SW 1271 (cell line): ENCODE data around the gene TBL1X.

Experiments used
- DNase-seq, 2 experiments: peaks; one replicate each; lab custom pipeline; 2025; lab: John Stamatoyannopoulos, UW

The TBL1X gene

GRCh38 chrX:9668537-9668936 is 203.7 kb downstream of the TBL1X start:
- DNase-seq = no peak

- DNase-seq = no peak
These were observed 205.4 kb downstream of the TBL1X start for GRCh38 chrX:9670136-9670814.

- no peak for DNase-seq
These were observed 207.1 kb downstream of the TBL1X start for GRCh38 chrX:9671998-9672397.

GRCh38 chrX:9676306-9676705 is 211.4 kb downstream of the TBL1X start:
- no peak for DNase-seq

- DNase-seq = no peak
These were observed 211.9 kb downstream of the TBL1X start for GRCh38 chrX:9676738-9677097.

GRCh38 chrX:9677098-9677739 is 212.4 kb downstream of the TBL1X start:
- DNase-seq = no peak

GRCh38 chrX:9678215-9678965 is 213.5 kb downstream of the TBL1X start:
- no peak for DNase-seq

GRCh38 chrX:9681011-9681410 is 216.2 kb downstream of the TBL1X start:
- DNase-seq = no peak

- DNase-seq = no peak
These were observed 216.6 kb downstream of the TBL1X start for GRCh38 chrX:9681422-9681821.

- DNase-seq = no peak
These were observed 217.6 kb downstream of the TBL1X start for GRCh38 chrX:9682456-9682855.

- no peak for DNase-seq
These were observed 218.0 kb downstream of the TBL1X start for GRCh38 chrX:9682861-9683260.

GRCh38 chrX:9683350-9683749 is 218.5 kb downstream of the TBL1X start:
- no peak for DNase-seq

- DNase-seq = no peak
These were observed 223.0 kb downstream of the TBL1X start for GRCh38 chrX:9687899-9688298.

GRCh38 chrX:9688833-9689232 is 224.0 kb downstream of the TBL1X start:
- DNase-seq = no peak

GRCh38 chrX:9690046-9690445 is 225.2 kb downstream of the TBL1X start:
- no peak for DNase-seq

- no peak for DNase-seq
These were observed 228.6 kb downstream of the TBL1X start for GRCh38 chrX:9693307-9694001.

GRCh38 chrX:9698576-9698975 is 233.7 kb downstream of the TBL1X start:
- no peak for DNase-seq

GRCh38 chrX:9700555-9700954 is 235.7 kb downstream of the TBL1X start:
- no peak for DNase-seq

GRCh38 chrX:9701790-9702189 is 236.9 kb downstream of the TBL1X start:
- no peak for DNase-seq

- DNase-seq = no peak
These were observed 238.5 kb downstream of the TBL1X start for GRCh38 chrX:9703406-9703805.

GRCh38 chrX:9704876-9705465 is 240.1 kb downstream of the TBL1X start:
- no peak for DNase-seq

GRCh38 chrX:9706421-9706820 is 241.6 kb downstream of the TBL1X start:
- no peak for DNase-seq
